Lower leg skin (tissue), 4 donors: ENCODE results near the gene IFNGR2. TPM values are rescaled to one million over a fixed set of nuclear protein-coding genes. Genes with fewer than 3 reads are reported as not detected.

Experiments
- DNase-seq, 2 donors: peaks; one replicate each; pipeline ENCODE4 v3.0.0-alpha.2; 2019; ENCODE audit warnings: low spot score in 2 of 2
- H3K4me3 ChIP-seq: fragments of 200-600 bp; sonication (generic); 2 replicates; pipeline ENCODE4 v1.5.1; 2017; ENCODE audit warnings: mild to moderate bottlenecking, low read depth; ENCODE audit not compliant: poor library complexity, severe bottlenecking
- POLR2A ChIP-seq, 2 donors: fragments of 450-650 bp; IDR thresholded peaks; one replicate each; pipeline ENCODE4 v1.6.1; 2016 to 2017; ENCODE audit warnings: antibody characterized with exemption in 2 of 2, mild to moderate bottlenecking in 1 of 2, moderate library complexity in 1 of 2
- WGBS, 2 donors: methylation state at CpG; one replicate each; pipeline ENCODE4 v1.1.5; 2018; 5-methylcytosine and 5-hydroxymethylcytosine counted together
- intact Hi-C: fragments of 100-400 bp; cut with DNase I; formaldehyde crosslinking; loops from one replicate; pipeline ENCODE4 v1.15.0; 2023; ENCODE audit warnings: low total_unique reads
- total RNA-seq, 4 donors: library from RNA; depleted of rRNA; stranded (reverse); fragments of >200 nt; gene quantifications; one replicate each; pipeline ENCODE4 v1.1.0, GENCODE V29; 2016
- TF ChIP-seq, protein P1 (sequence below), 3 donors: fragments of 450-650 bp; IDR thresholded peaks; one replicate each; pipeline ENCODE4 v1.5.1; 2016; ENCODE audit warnings: antibody characterized with exemption in 3 of 3, mild to moderate bottlenecking in 3 of 3, moderate library complexity in 2 of 3

IFNGR2 gene
- total RNA-seq, 4 donors from 2014 or later, result 46.7 to 74.1 (median 60.9) TPM

DNA sequence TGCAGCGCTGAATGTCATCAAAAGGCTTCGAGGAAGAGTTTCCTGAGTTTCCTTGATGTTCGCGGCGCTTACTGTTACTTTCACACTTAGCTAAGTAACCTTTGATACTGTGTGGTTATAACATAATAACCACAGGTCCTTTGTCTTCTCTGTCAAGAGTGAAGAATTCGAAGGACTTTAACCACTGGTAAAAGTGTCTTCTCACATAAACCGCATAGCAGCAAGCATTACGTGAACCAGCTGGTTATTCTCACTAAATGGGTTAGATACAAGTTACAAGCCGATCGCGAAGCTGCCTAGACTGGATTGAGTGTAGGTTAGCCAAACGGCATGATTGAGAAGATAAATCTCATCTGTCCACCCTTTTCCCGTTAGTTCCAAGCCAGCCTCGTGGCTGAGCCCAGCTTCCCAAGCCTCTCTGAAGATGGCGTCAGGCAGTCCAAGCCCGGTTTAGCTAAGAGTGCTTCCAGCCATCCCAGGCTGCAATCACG, 18.3 kb upstream of the IFNGR2 start:
- intact Hi-C loops, result no loop called here
- DNase-seq, result no peak
- WGBS, 2 donors, result 80 to 87% methylated on average over 17 of the region's 17 CpGs
- no peak overlapping the region for H3K4me3 ChIP-seq
- TF ChIP-seq, protein P1, sequence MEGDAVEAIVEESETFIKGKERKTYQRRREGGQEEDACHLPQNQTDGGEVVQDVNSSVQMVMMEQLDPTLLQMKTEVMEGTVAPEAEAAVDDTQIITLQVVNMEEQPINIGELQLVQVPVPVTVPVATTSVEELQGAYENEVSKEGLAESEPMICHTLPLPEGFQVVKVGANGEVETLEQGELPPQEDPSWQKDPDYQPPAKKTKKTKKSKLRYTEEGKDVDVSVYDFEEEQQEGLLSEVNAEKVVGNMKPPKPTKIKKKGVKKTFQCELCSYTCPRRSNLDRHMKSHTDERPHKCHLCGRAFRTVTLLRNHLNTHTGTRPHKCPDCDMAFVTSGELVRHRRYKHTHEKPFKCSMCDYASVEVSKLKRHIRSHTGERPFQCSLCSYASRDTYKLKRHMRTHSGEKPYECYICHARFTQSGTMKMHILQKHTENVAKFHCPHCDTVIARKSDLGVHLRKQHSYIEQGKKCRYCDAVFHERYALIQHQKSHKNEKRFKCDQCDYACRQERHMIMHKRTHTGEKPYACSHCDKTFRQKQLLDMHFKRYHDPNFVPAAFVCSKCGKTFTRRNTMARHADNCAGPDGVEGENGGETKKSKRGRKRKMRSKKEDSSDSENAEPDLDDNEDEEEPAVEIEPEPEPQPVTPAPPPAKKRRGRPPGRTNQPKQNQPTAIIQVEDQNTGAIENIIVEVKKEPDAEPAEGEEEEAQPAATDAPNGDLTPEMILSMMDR (IDR thresholded peaks at IDR 0.05), result no peak
- no peak for TF ChIP-seq POLR2A (IDR thresholded peaks at IDR 0.05)

DNA sequence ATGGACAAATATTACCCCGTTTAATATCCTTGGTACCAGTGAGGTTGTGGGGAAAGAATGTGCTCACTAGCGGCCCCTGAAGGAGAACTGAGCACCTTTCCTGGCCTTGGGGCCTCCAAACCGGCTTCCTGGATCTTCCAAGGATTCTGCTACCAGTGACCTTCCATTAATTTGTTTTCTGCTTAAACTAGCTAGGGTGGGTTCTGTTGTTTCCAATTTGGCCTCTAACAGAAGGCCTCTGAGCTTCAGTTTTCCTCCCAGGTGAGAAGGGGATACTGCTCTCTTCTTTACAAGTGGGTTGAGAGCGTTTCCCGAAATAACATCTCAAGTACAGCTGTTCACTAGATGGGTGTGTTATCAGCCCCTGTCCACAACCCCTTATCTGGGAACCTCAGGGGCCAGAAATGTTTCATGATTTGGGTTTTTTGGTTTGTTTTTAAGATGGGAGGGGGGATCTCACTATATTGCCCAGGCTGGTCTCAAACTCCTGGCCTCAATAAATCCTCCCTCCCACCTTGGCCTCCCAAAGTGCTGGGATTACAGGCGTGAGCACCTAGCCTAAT, 16.9 kb upstream of the IFNGR2 start:
- DNase-seq, result no peak

DNA sequence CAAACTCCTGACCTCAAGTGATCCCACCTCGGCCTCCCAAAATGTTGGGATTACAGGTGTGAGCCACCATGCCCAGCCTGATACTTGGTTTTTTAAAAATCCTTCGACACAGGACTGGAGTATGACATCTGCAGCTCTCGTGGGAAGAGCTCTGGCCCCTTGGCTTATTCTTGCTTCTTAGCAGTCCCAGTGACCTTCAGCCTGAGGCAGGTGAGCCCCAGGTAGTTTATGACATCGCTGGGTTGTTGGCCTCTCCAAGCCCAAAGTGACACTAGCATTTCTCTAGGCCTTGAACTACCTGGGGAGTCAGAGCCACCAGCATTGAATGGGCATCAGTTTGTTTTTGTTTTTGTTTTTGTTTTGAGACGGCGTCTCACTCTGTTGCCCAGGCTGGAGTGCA, 15.9 kb upstream of the IFNGR2 start:
- no peak overlapping the region for H3K4me3 ChIP-seq
- intact Hi-C loops, result no loop called here
- no peak for TF ChIP-seq POLR2A (IDR thresholded peaks at IDR 0.05)
- TF ChIP-seq, protein P1 (IDR thresholded peaks at IDR 0.05), result no peak
- 91 to 97% methylated on average over 6 of the region's 6 CpGs for WGBS, 2 donors
- no peak for DNase-seq

More for the DNA sequence above, 16.9 kb upstream of the IFNGR2 start:
- intact Hi-C loops, result no loop called here
- WGBS, 2 donors, result 84 to 86% methylated on average over 6 of the region's 6 CpGs
- no peak overlapping the region for H3K4me3 ChIP-seq
- no peak for TF ChIP-seq POLR2A (IDR thresholded peaks at IDR 0.05)
- TF ChIP-seq, protein P1 (IDR thresholded peaks at IDR 0.05), result no peak

DNA sequence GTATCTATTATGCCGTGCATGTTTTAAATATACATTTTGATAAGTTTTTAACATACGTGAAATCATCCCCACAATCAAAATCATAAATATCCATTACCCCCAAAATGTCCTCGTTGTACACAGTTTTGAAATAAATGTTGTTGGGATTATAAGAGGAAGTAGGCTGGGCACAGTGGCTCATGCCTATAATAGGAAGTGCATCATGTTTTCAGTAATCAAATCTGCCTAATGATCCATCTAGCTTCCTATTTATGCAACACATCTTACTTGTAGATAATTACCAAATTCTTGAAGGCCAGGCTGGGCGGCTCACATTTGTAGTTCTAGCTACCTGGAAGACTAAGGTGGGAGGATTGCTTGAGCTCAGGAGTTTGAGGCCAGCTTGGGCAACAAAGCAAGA, 15.0 kb upstream of the IFNGR2 start:
- no peak for TF ChIP-seq POLR2A (IDR thresholded peaks at IDR 0.05)
- TF ChIP-seq, protein P1 (IDR thresholded peaks at IDR 0.05), result no peak
- no peak overlapping the region for H3K4me3 ChIP-seq
- 74 to 79% methylated on average over 4 of the region's 4 CpGs for WGBS, 2 donors

DNA sequence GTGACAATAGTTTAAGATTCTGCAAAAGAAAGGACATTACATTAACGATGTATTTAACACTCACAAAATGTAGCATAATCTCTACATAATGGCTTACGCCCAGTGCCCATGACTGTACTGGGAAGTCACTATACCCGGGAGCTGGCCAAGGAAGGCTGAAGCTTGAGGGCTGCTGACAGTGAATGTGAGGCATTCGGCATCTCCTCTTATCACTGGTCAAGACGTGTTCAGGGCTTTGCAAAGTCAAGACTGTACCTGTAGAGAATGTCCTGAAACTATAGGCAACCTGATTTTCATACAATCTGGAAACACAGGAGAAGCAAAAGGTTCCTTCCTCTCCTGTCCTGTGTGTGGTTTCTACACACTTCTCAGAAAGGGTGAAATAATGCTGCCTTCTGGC, 12.7 kb upstream of the IFNGR2 start:
- intact Hi-C loops, result no loop called here
- H3K4me3 ChIP-seq, result no peak overlapping the region
- TF ChIP-seq POLR2A (IDR thresholded peaks at IDR 0.05), result no peak
- TF ChIP-seq, protein P1 (IDR thresholded peaks at IDR 0.05), result no peak
- 50 to 58% methylated on average over 5 of the region's 5 CpGs for WGBS, 2 donors
- DNase-seq, result no peak

More for the DNA sequence above, 15.0 kb upstream of the IFNGR2 start:
- intact Hi-C loops, result no loop called here
- DNase-seq, result no peak

DNA sequence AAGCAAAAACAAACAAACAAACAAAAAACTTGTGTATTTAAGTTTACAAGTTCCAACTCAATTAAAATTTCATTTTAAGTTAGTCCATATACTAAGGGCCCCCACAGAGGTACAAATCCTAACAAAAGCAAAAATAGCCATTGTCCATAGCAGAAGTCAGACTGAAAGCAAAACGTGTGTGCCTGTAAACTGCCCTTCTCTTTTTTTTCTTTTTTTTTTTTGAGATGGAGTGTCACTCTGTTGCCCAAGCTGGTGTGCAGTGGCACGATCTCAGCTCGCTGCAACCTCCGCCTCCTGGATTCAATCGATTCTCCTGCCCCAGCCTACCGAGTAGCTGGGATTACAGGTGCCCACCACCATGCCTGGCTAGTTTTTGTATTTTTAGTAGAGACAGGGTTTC, 11.6 kb upstream of the IFNGR2 start:
- WGBS, 2 donors, result 87 to 92% methylated on average over 6 of the region's 6 CpGs
- DNase-seq, result no peak
- no peak overlapping the region for H3K4me3 ChIP-seq
- intact Hi-C loops, result no loop called here
- TF ChIP-seq, protein P1 (IDR thresholded peaks at IDR 0.05), result no peak
- no peak for TF ChIP-seq POLR2A (IDR thresholded peaks at IDR 0.05)
